MCF 10A (cell line): ENCODE results near the gene KCNJ4. TPM values are rescaled to one million over a fixed set of nuclear protein-coding genes. Genes with fewer than 3 reads are reported as not detected.

ENCODE experiments used
- BruUV-seq: library from RNA; stranded (reverse); fragments of 400-500 nt; replicated peaks from 2 replicates; lab custom pipeline; 2021; lab: Mats Ljungman, UMichigan
- CTCF ChIA-PET: fragments of 300-600 bp; sonication (Branson Sonifier 250); formaldehyde crosslinking; extraction: SDS; loops from one replicate; lab custom pipeline; 2021; ENCODE audit warnings: antibody characterized with exemption, inconsistent platforms; lab: Yijun Ruan, JAX
- POLR2A ChIA-PET: fragments of 300-600, 350-650 bp; sonication (Branson Sonifier 250); formaldehyde crosslinking; extraction: SDS; loops from one replicate; lab custom pipeline; 2020; ENCODE audit warnings: antibody characterized with exemption, inconsistent platforms; lab: Yijun Ruan, JAX
- DNase-seq: peaks from one replicate; pipeline ENCODE4 v3.0.0-alpha.2; 2018; ENCODE audit not compliant: unreplicated experiment
- H3K27ac Mint-ChIP-seq: one replicate; pipeline ENCODE4 v1.8.0; 2022; ENCODE audit warnings: mild to moderate bottlenecking, low read depth, mixed read lengths; ENCODE audit not compliant: unreplicated experiment
- H3K27me3 Mint-ChIP-seq: one replicate; pipeline ENCODE4 v1.8.0; 2022; ENCODE audit warnings: mixed read lengths; ENCODE audit not compliant: insufficient read depth, unreplicated experiment
- H3K36me3 Mint-ChIP-seq: one replicate; pipeline ENCODE4 v1.8.0; 2022; ENCODE audit warnings: mild to moderate bottlenecking, moderate library complexity, mixed read lengths; ENCODE audit not compliant: insufficient read depth, unreplicated experiment
- H3K4me1 Mint-ChIP-seq: one replicate; pipeline ENCODE4 v1.8.0; 2022; ENCODE audit warnings: mixed read lengths; ENCODE audit not compliant: insufficient read depth, unreplicated experiment
- H3K4me3 Mint-ChIP-seq: one replicate; pipeline ENCODE4 v1.8.0; 2022; ENCODE audit warnings: mild to moderate bottlenecking, moderate library complexity, mixed read lengths; ENCODE audit not compliant: unreplicated experiment
- H3K9me3 Mint-ChIP-seq: one replicate; pipeline ENCODE4 v1.8.0; 2022; ENCODE audit warnings: mixed read lengths; ENCODE audit not compliant: unreplicated experiment
- CTCF ChIP-seq: fragments of 200-600 bp; IDR thresholded peaks from one replicate; pipeline ENCODE4 v1.8.0; 2022; ENCODE audit warnings: antibody characterized with exemption, mild to moderate bottlenecking; ENCODE audit not compliant: unreplicated experiment
- intact Hi-C: fragments of 100-400 bp; cut with micrococcal nuclease; formaldehyde crosslinking; loops from 2 replicates; pipeline ENCODE4 v1.14.1; 2022
- total RNA-seq: library from RNA; stranded (reverse); gene quantifications from 2 replicates; pipeline ENCODE4 v1.2.3, GENCODE V29; 2022

KCNJ4 gene
- total RNA-seq, 1 experiment from 2014 or later: not detected

GRCh38 chr22:38418589-38418988 lies 36.4 kb downstream of the KCNJ4 start:
- Mint-ChIP-seq H3K9me3 (no peaks in the 10 kb centered on the region), H3K36me3 (no peaks in the 10 kb centered on the region), H3K4me1 (peaks cover 6% of the 10 kb centered on the region), H3K27ac (no peak overlapping the region), H3K4me3 (no peak overlapping the region), H3K27me3 (no peaks in the 10 kb centered on the region)
- POLR2A ChIA-PET: no interaction called here
- CTCF ChIA-PET: interaction anchor here (0.6 kb wide), 1 partner anchor 553 kb away, joined by 4 read pairs; no protein-coding TSS in a partner anchor
- intact Hi-C loops: loop anchor here (10.0 kb wide), 1 partner anchor 156 kb away; the partner anchor contains the start of gene DMC1
- DNase-seq: no peak
- TF ChIP-seq CTCF: no peak
- BruUV-seq: no TSS peak

GRCh38 chr22:38417252-38418060 lies 37.5 kb downstream of the KCNJ4 start:
- TF ChIP-seq CTCF: no peak
- Mint-ChIP-seq H3K4me3 (no peak overlapping the region), H3K27me3 (no peaks in the 10 kb centered on the region), H3K36me3 (no peaks in the 10 kb centered on the region), H3K27ac (no peak overlapping the region), H3K4me1 (peaks cover 1% of the 10 kb centered on the region), H3K9me3 (no peaks in the 10 kb centered on the region)
- ChIA-PET CTCF (interaction anchor here (0.6 kb wide), 2 partner anchors 9 to 16 kb away, joined by 3 read pairs; no protein-coding TSS in a partner anchor), POLR2A (no interaction called here)
- intact Hi-C loops: loop anchor here (10.0 kb wide), 1 partner anchor 157 kb away; the partner anchor contains the start of gene DMC1
- no peak for DNase-seq
- no TSS peak for BruUV-seq

DNA sequence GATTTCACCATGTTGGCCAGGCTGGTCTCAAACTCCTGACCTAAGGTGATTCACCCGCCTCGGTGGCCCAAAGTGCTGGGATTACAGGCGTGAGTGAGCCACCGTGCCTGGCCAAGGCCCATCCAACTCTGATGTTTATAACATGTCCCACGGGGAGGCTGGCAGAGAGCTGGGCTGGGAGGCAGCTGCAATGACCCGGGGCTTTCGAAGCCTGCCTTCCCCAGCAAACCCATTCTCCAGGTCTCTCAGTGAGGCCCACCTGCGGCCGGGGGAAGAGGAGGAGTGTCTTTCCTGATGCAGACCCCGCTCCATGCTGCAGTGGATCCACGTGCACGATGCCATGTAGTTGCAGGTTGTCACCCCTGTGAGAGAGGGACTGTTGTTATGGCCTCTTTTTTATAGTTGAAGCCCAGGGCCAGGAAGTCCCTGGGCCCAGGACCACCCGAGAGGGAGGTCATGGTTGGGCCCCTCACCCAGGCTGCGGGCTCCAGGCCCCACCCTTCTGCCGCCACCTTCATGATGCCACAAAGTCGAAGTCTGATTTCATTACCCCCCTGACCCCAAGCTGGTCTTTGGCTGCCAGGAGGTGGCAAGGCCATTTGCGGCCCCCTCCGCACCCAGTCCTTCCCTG lies 38.3 kb downstream of the KCNJ4 start:
- Mint-ChIP-seq H3K9me3 (no peaks in the 10 kb centered on the region), H3K36me3 (no peaks in the 10 kb centered on the region), H3K4me1 (no peaks in the 10 kb centered on the region), H3K27ac (no peak overlapping the region), H3K4me3 (no peak overlapping the region), H3K27me3 (no peaks in the 10 kb centered on the region)
- ChIA-PET CTCF (interaction anchor here (0.6 kb wide), 1 partner anchor 8 kb away, joined by 3 read pairs; no protein-coding TSS in a partner anchor), POLR2A (no interaction called here)
- DNase-seq: no peak
- no TSS peak for BruUV-seq
- intact Hi-C loops: loop anchor here (10.0 kb wide), 1 partner anchor 158 kb away; the partner anchor contains the start of gene DMC1
- no peak for TF ChIP-seq CTCF
